RWPE2 (cell line): Measurements from ENCODE around the gene CLEC2A.
A peak's percentile ranks its signal among the peaks of the same experiment; 100 is the strongest.

Experiments
- ATAC-seq: fragments of 200-7000 bp; cut with Tn5 transposase; 3 replicates; pipeline ENCODE4 v1.9.1; 2021; ENCODE audit warnings: low read depth
- DNase-seq: peaks from one replicate; pipeline ENCODE4 v3.0.0-alpha.2; 2020; ENCODE audit warnings: low spot score
- H3K27ac ChIP-seq: fragments of 450-650 bp; 2 replicates; pipeline ENCODE4 v1.5.1; 2017; ENCODE audit warnings: mild to moderate bottlenecking; ENCODE audit not compliant: poor library complexity, severe bottlenecking
- H3K27me3 ChIP-seq: fragments of 250-450 bp; sonication (Bioruptor Pico); 2 replicates; pipeline ENCODE4 v1.5.1; 2021; ENCODE audit warnings: mild to moderate bottlenecking, moderate library complexity; ENCODE audit not compliant: insufficient read depth, poor library complexity, severe bottlenecking
- H3K36me3 ChIP-seq: fragments of 250-450 bp; sonication (Bioruptor Pico); 2 replicates; pipeline ENCODE4 v1.5.1; 2020; ENCODE audit warnings: low read depth, mild to moderate bottlenecking, moderate library complexity
- H3K4me1 ChIP-seq: fragments of 250-450 bp; sonication (Bioruptor Pico); 2 replicates; pipeline ENCODE4 v1.5.1; 2021; ENCODE audit warnings: mild to moderate bottlenecking, moderate library complexity; ENCODE audit not compliant: insufficient read depth, poor library complexity, severe bottlenecking
- H3K4me3 ChIP-seq: fragments of 250-450 bp; sonication (Bioruptor Pico); 2 replicates; pipeline ENCODE4 v1.5.1; 2021; ENCODE audit warnings: mild to moderate bottlenecking, moderate library complexity; ENCODE audit not compliant: severe bottlenecking
- H3K9me3 ChIP-seq: fragments of 250-450 bp; sonication (Bioruptor Pico); 2 replicates; pipeline ENCODE4 v1.5.1; 2021; ENCODE audit warnings: mild to moderate bottlenecking, moderate library complexity; ENCODE audit not compliant: severe bottlenecking
- CTCF ChIP-seq: fragments of 450-650 bp; IDR thresholded peaks from one replicate; pipeline ENCODE4 v1.5.1; 2017; ENCODE audit warnings: mild to moderate bottlenecking, moderate library complexity; ENCODE audit not compliant: poor library complexity, severe bottlenecking

Gene CLEC2A

GRCh38 chr12:9895215-9895971 lies 36.8 kb downstream of the CLEC2A start:
- Histone ChIP-seq H3K4me3 (no peak overlapping the region), H3K36me3 (no peaks in the 10 kb centered on the region), H3K9me3 (no peaks in the 10 kb centered on the region), H3K27me3 (no peaks in the 10 kb centered on the region), H3K27ac (no peak overlapping the region), H3K4me1 (no peaks in the 10 kb centered on the region)
- TF ChIP-seq CTCF: no peak
- DNase-seq: no peak
- no peak for ATAC-seq

GRCh38 chr12:9888665-9889273 lies 43.4 kb downstream of the CLEC2A start:
- ATAC-seq: no peak
- Histone ChIP-seq H3K4me3 (no peak overlapping the region), H3K36me3 (no peaks in the 10 kb centered on the region), H3K9me3 (no peaks in the 10 kb centered on the region), H3K27me3 (no peaks in the 10 kb centered on the region), H3K27ac (no peak overlapping the region), H3K4me1 (no peaks in the 10 kb centered on the region)
- TF ChIP-seq CTCF: no peak
- no peak for DNase-seq

- H3K4me1 ChIP-seq: no peaks in the 10 kb centered on the region
- no peaks in the 10 kb centered on the region for H3K27me3 ChIP-seq
- DNase-seq (no peak), ATAC-seq (peak; percentile 48; the same call in 1 of the 3 replicates)
- no peak overlapping the region for H3K4me3 ChIP-seq
- no peaks in the 10 kb centered on the region for H3K9me3 ChIP-seq
- no peaks in the 10 kb centered on the region for H3K36me3 ChIP-seq
- no peak overlapping the region for H3K27ac ChIP-seq
- TF ChIP-seq CTCF: no peak
These were observed 49.0 kb downstream of the CLEC2A start for GRCh38 chr12:9883175-9883574.

- DNase-seq: no peak
- H3K9me3 ChIP-seq: no peaks in the 10 kb centered on the region
- no peak overlapping the region for H3K27ac ChIP-seq
- H3K4me3 ChIP-seq: no peak overlapping the region
- H3K27me3 ChIP-seq: no peaks in the 10 kb centered on the region
- H3K4me1 ChIP-seq: no peaks in the 10 kb centered on the region
- ATAC-seq: no peak
- TF ChIP-seq CTCF: no peak
- no peaks in the 10 kb centered on the region for H3K36me3 ChIP-seq
These were observed 50.2 kb downstream of the CLEC2A start for GRCh38 chr12:9881988-9882387.

GRCh38 chr12:9881246-9881645 lies 50.9 kb downstream of the CLEC2A start, which contains the start of gene KLRF2:
Gene KLRF2, plus strand, starts transcription at chr12:9881489. Its CDS starts 107 bp downstream, at chr12:9881596.
- DNase-seq (no peak), ATAC-seq (no peak)
- H3K4me3 ChIP-seq: no peak within 1 kb of the TSS
- H3K4me1 ChIP-seq: no peaks in the 10 kb centered on the region
- TF ChIP-seq CTCF: no peak
- H3K36me3 ChIP-seq: no peaks in the 10 kb centered on the region
- H3K27me3 ChIP-seq: no peaks in the 10 kb centered on the region
- no peak within 1 kb of the TSS for H3K27ac ChIP-seq
- H3K9me3 ChIP-seq: no peaks in the 10 kb centered on the region
